GM19328 (cell line): ENCODE measurements around the gene MTUS2.
A peak's percentile ranks its signal among the peaks of the same experiment; 100 is the strongest.

ENCODE experiments used
- ATAC-seq: cut with Tn5 transposase; IDR thresholded peaks from one replicate; pipeline ENCODE4 v1.9.1; 2021; ENCODE audit warnings: mild to moderate bottlenecking, moderate library complexity; ENCODE audit not compliant: unreplicated experiment

MTUS2 gene

GRCh38 chr13:29021717-29022116, 201.6 kb downstream of the MTUS2 start:
- ATAC-seq = no peak

DNA sequence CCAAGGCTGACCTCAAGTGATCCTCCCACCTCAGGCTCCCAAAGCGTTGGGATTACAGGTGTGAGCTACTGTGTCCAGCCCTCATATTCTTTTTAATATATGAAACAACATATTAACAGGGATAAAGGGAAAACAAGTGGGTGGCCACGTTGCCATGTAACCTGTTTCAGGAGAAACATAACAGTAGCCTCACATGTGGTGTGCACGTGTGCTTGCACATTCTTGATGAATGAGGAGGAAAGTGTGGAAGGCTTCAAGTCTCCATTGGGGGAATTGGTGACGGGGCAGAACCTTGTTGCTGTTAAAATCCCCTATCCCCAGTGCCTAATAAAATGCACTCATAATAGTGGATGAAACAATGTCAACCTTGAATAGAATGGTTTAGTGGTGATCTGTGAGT, 202.3 kb downstream of the MTUS2 start:
- no peak for ATAC-seq

GRCh38 chr13:29022968-29023367, 202.8 kb downstream of the MTUS2 start:
- ATAC-seq = no peak

- no peak for ATAC-seq
These were observed 204.6 kb downstream of the MTUS2 start for GRCh38 chr13:29024783-29025182.

DNA sequence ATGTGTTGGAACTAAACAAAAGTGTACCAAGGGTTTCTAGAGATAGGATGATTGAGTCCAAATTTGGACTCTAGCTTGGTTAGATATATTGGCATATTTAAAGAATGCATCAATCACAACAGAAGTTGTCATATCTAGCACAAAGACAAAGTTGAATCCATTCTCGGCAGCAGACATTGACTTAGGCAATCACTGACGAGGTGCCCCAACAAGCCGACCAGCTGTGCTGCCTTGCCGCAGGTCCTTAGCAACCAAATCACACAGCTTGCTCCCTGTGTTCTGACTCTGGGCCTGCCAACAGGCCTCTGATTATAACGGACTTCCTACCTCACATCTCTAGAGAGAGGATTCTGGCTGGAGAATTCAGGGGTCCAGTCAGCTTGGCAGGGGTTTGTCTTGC, 208.7 kb downstream of the MTUS2 start:
- no peak for ATAC-seq

GRCh38 chr13:29038700-29039099, 218.6 kb downstream of the MTUS2 start:
- ATAC-seq = no peak

- ATAC-seq = no peak
These were observed 219.1 kb downstream of the MTUS2 start for GRCh38 chr13:29039212-29039611.

- no peak for ATAC-seq
These were observed 226.4 kb downstream of the MTUS2 start for GRCh38 chr13:29046588-29046987.

GRCh38 chr13:29049524-29049923, 229.4 kb downstream of the MTUS2 start:
- no peak for ATAC-seq

DNA sequence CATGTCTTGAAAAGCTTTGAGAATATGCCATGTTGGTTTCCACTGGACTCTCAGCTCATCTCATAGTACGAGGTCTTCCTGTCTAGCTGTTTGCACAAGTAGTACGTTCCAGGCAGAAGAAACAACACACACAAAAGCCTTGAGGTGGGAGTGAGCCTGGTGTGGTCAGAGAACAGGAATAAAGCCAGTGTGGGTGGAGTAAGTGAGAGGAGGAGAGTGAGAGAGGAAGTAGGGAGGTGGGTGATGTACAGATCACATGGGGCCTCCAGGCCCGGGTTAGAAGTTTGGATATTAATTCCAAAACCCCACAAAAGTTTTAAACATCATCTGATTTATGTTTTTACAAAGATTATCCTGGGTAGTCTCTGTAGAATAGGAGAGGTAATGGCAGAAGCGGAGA, 230.6 kb downstream of the MTUS2 start:
- no peak for ATAC-seq

GRCh38 chr13:29059800-29060199, 239.7 kb downstream of the MTUS2 start:
- ATAC-seq = no peak

- ATAC-seq = no peak
These were observed 245.0 kb downstream of the MTUS2 start for GRCh38 chr13:29065142-29065541.

GRCh38 chr13:29067306-29067945, 247.3 kb downstream of the MTUS2 start:
- no peak for ATAC-seq

DNA sequence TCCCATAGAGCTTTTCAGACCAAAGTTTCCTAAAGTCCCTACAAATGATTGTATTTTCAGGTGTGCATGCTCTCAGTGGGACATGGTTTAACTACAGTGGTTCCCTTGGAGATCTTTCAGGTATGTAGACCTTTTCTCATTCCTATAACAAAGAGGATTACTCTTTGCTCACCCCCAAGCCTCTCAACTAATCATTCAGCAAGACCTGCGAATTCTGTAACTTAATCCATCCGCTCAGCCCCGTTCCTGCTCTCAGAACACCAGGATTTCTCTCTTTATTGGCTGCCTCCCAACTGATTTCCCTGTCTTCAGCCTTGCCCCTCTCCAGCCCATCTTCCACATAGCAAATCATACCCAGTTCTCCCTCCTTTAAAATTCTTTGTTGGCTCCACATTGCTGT, 253.6 kb downstream of the MTUS2 start:
- no peak for ATAC-seq

GRCh38 chr13:29077051-29077813, 257.1 kb downstream of the MTUS2 start:
- ATAC-seq = no peak

GRCh38 chr13:29081036-29081435, 260.9 kb downstream of the MTUS2 start:
- ATAC-seq = peak; percentile 90

DNA sequence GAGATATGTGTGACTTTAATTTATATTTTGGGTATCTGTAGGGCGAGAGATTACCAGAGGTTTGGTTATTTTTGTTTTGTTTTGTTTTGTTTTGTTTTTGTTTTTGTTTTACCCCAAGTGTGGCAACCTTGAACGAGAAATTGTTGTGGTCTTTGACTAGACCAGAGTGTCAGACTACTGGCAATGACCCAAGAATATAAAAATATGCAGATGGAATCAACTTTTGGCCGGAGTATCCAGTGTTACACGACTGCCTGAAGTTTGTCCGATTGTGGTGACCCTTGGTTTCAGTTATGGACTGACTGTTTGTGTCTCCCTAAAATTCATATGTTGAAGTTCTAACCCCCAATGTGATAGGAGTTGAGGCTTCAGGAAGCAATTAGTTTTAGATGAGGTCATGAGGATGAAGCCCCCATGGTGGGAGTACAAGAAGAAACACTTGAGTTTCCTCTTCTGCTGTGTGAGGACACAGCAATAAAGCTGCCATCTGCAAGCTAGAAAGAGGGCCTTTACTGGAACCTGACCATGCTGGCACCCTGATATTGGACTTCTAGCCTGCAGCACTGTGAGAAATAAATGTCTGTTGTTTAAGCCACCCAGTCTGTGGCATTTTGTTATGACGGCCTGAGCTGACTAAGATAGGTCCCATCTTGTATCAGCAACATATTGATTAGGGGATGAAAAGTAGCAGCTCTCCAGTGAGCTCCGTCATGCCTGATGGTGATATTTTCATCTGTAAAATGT, 261.7 kb downstream of the MTUS2 start:
- ATAC-seq = no peak

GRCh38 chr13:29099781-29100406, 279.8 kb downstream of the MTUS2 start:
- no peak for ATAC-seq

DNA sequence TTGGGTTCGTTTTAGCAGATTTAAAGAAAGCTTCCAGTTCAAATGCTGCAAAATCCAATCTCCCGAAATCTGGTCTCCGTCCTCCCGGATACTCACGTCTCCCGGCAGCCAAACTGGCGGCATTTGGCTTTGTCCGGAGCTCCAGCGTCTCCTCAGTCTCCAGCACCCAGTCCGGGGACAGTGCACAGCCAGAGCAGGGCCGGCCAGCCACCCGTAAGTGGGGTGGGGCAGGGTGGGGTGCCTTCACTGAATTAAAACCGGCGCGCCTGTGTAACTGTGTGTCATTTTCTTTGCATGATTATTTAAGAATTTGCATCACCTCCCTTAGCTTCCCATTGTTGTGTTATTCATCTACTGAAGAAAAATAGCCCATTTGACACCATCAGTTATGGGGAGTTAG, 280.6 kb downstream of the MTUS2 start:
- no peak for ATAC-seq

DNA sequence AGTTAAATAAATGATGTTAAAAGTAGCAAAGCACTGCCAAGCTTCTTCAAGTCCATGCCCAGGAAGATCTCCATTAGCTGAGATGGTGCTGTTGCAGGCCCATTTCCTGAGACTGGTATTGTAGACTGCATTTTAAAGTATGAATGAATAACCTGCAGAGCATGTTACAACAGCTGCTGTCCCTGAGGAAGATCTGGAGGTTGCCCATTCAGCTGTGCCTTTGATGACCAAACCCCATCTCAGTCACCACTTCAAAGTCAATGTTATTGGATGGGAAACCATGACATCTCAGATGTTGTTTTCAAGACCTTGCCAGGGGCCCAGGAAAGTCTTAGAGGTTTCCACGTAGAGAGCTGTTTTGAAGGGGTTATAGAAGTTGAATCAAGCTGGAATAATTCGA, 281.3 kb downstream of the MTUS2 start:
- no peak for ATAC-seq

DNA sequence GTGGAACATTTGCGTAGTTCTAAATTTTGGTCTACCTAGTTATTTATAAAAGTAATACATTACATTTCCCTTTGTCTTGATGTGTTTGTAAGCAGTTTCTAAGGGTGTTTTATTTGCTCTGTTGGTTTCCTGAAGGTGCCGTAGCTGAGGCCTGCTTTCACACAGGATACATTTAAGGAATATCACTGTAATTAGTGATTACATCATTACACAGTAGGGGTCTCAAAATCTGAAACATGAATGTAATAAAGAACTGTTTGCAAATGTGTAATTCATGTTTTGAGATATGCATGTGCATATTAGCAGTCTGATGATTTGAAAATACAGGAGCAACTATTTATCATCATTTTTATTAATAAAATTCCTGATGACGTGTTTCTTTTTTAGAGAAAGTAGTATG, 281.8 kb downstream of the MTUS2 start:
- ATAC-seq = no peak
